Measurements from ENCODE around the gene TIMP2. TPM values are rescaled to one million over a fixed set of nuclear protein-coding genes. Genes with fewer than 3 reads are reported as not detected.

The TIMP2 gene
- total and polyA plus RNA-seq, 2 donors (not counting 3 experiments of a cell fraction or from before 2014, with no cell fraction given) = 138 to 318 TPM

DNA sequence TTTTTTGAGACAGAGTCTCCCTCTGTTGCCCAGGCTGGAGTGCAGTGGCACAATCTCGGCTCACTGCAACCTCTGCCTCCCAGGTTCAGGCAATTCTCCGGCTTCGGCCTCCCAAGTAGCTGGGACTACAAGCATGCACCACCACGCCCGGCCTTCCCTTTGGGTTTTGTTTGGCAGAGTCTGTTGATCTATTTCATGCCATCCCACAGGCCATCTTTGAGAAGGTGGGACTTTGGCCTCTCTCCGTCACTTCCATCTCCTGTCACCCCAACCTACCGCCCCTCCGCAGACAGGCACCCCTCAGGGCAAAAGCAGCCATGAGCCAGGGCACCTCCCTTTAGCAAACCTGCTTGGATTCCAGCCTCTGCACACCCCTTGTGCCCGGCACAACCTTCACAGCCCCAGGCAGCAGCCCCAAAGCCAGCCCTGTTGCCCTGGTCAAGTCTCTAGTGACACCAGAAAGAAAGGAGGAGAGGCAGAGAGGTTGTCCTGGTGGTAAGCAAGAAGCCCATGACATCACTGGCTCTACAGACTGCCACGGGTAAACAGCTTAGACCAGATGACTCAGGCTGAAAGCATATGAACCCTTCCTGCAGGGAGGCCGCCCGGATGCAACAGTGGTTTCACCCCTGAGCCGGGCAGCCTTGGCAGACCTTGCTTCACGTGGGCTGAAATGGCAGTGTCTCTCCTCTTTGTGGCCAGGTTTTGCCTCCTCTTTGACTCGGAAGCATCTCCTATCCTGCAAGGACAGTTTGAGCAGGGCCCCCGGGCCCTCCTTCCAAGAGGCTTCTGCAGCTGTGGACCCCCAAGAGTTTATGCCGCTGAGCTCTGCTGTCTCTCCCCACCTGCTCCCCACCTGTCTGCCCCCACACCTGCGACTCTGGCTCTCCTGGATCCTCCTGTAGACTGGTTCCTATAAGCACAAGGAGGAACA lies 8.1 kb upstream of the TIMP2 start:
- FAIRE-seq (peak; percentile 100), DNase-seq (ENCODE audit: low read depth, low spot score) (peak; percentile 95)
- intact Hi-C loops (cut with micrococcal nuclease) = loop anchor here (1.0 to 5.0 kb wide), 2 partner anchors 68 to 976 kb away; partner anchors contain the start of gene TNRC6C
- H3K4me2 ChIP-seq (ENCODE audit: insufficient read depth, low read length) = peak overlapping the region; percentile 59
- peaks cover 30% of the 10 kb centered on the region for H3K4me1 ChIP-seq (ENCODE audit: control insufficient read depth, extremely low read depth, insufficient read depth, low read length)
- TF ChIP-seq POLR2A (IDR thresholded peaks at IDR 0.05; ENCODE audit: low read depth, low read length) = peak; percentile 2
- no peak for TF ChIP-seq EZH2 (IDR thresholded peaks at IDR 0.05; ENCODE audit: borderline replicate concordance, low read depth, low read length, severe bottlenecking)
- no peak for TF ChIP-seq CTCF (IDR thresholded peaks at IDR 0.05; ENCODE audit: extremely low read depth in 1 of 2, insufficient read depth in 1 of 2, low read depth in 1 of 2, low read length in 2 of 2)
- no peak for TF ChIP-seq GATA2 (IDR thresholded peaks at IDR 0.05; ENCODE audit: insufficient read depth, insufficient read length, low read depth, low read length)
- TF ChIP-seq MYC (IDR thresholded peaks at IDR 0.05; ENCODE audit: low read depth, low read length) = peak; percentile 91
- TF ChIP-seq MAX (IDR thresholded peaks at IDR 0.05; ENCODE audit: insufficient read depth, insufficient read length) = peak; percentile 46
- peak; percentile 92 for TF ChIP-seq POLR2AphosphoS5 (IDR thresholded peaks at IDR 0.05; ENCODE audit: insufficient read depth, low read depth, low read length)
- TF ChIP-seq JUN (IDR thresholded peaks at IDR 0.05; ENCODE audit: borderline replicate concordance, insufficient read depth, insufficient read length, low read depth) = peak; percentile 93
- peak; percentile 86 for TF ChIP-seq FOS (IDR thresholded peaks at IDR 0.05; ENCODE audit: borderline replicate concordance, insufficient read depth, low read length)
- H4K20me1 ChIP-seq (replicated peaks; ENCODE audit: control insufficient read depth, extremely low read depth, insufficient read depth, low read length) = no peaks in the 10 kb centered on the region
- no peak overlapping the region for H2AFZ ChIP-seq (ENCODE audit: low read depth, low read length)
- no peaks in the 10 kb centered on the region for H3K79me2 ChIP-seq (ENCODE audit: control insufficient read depth, insufficient read depth, low read length)
- no peaks in the 10 kb centered on the region for H3K27me3 ChIP-seq (ENCODE audit: control insufficient read depth in 2 of 2, insufficient read depth in 2 of 2, low read length in 2 of 2)
- H3K9ac ChIP-seq (replicated peaks; ENCODE audit: extremely low read depth, insufficient read depth, low read length) = peak overlapping the region; percentile 78
- dilution Hi-C loops (cut with MboI; ENCODE audit: extremely low pct_ligation_motif_present, low sequenced_read_pairs) = no loop called here
- H3K4me3 ChIP-seq (replicated peaks in 1 of 3; ENCODE audit: insufficient read depth in 1 of 3, low read depth in 1 of 3, low read length in 3 of 3) = peak overlapping the region in 1 of 3 experiments; percentile 16
- no peaks in the 10 kb centered on the region for H3K9me3 ChIP-seq (replicated peaks; ENCODE audit: control insufficient read depth, insufficient read depth, low read length)
- POLR2A ChIA-PET = interaction anchor here (1.0 to 1.5 kb wide), 3 partner anchors 10 to 71 kb away, joined by 4 read pairs; no protein-coding TSS in a partner anchor
- H3K36me3 ChIP-seq (ENCODE audit: control insufficient read depth in 2 of 2, extremely low read depth in 1 of 2, insufficient read depth in 2 of 2, low read length in 2 of 2) = no peaks in the 10 kb centered on the region
- H3K9me1 ChIP-seq (replicated peaks; ENCODE audit: control insufficient read depth, extremely low read depth, insufficient read depth, low read length) = no peaks in the 10 kb centered on the region
- peak overlapping the region; percentile 93 for H3K27ac ChIP-seq (ENCODE audit: insufficient read depth, low read depth, low read length)
- CTCF ChIA-PET = interaction anchor here (1.0 to 5.4 kb wide), 5 partner anchors 10 to 68 kb away, joined by 3 to 29 read pairs (median 3); no protein-coding TSS in a partner anchor
- TSS peak; percentile 57 for BruUV-seq (replicated peaks)
